Vagina (tissue), 2 donors: ENCODE measurements around the gene PMEL. TPM values are rescaled to one million over a fixed set of nuclear protein-coding genes. Genes with fewer than 3 reads are reported as not detected.
A peak's percentile ranks its signal among the peaks of the same experiment; 100 is the strongest.

Source experiments
- DNase-seq, 2 donors: peaks; one replicate each; pipeline ENCODE4 v3.0.0-alpha.2; 2017; ENCODE audit errors: extremely low spot score in 2 of 2
- H3K27ac ChIP-seq: fragments of 200-600 bp; sonication (generic); one replicate; pipeline ENCODE4 v1.5.1; 2019
- H3K27me3 ChIP-seq: fragments of 200-600 bp; sonication (generic); one replicate; pipeline ENCODE4 v1.5.1; 2019
- H3K36me3 ChIP-seq, 2 donors: fragments of 200-600 bp; sonication (generic); one replicate each; pipeline ENCODE4 v1.5.1; 2017 to 2019
- H3K4me1 ChIP-seq: fragments of 200-600 bp; sonication (generic); one replicate; pipeline ENCODE4 v1.5.1; 2019
- H3K4me3 ChIP-seq, 2 donors: fragments of 200-600 bp; sonication (generic); 1 replicate in 1 of 2; 2 replicates in 1 of 2; pipeline ENCODE4 v1.5.1; 2016 to 2019
- H3K9me3 ChIP-seq: fragments of 200-600 bp; sonication (generic); one replicate; pipeline ENCODE4 v1.5.1; 2019
- POLR2A ChIP-seq, 2 donors: fragments of 450-650 bp; IDR thresholded peaks; one replicate each; pipeline ENCODE4 v1.6.1; 2017; ENCODE audit warnings: antibody characterized with exemption in 2 of 2, mild to moderate bottlenecking in 2 of 2, moderate library complexity in 2 of 2
- POLR2AphosphoS5 ChIP-seq, 2 donors: sonication (generic); formaldehyde crosslinking; IDR thresholded peaks; one replicate each; pipeline ENCODE4 v1.9.0; 2017; ENCODE audit warnings: antibody characterized with exemption in 2 of 2, mild to moderate bottlenecking in 2 of 2, low read depth in 1 of 2; ENCODE audit not compliant: insufficient read depth in 1 of 2
- intact Hi-C: fragments of 100-400 bp; cut with DNase I; formaldehyde crosslinking; loops from one replicate; pipeline ENCODE4 v1.15.1; 2023
- total RNA-seq: library from RNA; depleted of rRNA; stranded (reverse); fragments of >200 nt; gene quantifications from one replicate; pipeline ENCODE4 v1.2.3, GENCODE V29; 2016
- TF ChIP-seq, protein P1 (sequence below), 3 experiments: fragments of 450-650 bp in 2 of 3; fragments of 200-600 bp in 1 of 3; sonication (generic) in 1 of 3; IDR thresholded peaks; one replicate each; pipeline ENCODE4 v1.5.1; 2017 to 2019; ENCODE audit warnings: antibody characterized with exemption in 3 of 3, mild to moderate bottlenecking in 2 of 3, moderate library complexity in 2 of 3

The PMEL gene
- total RNA-seq, 1 donor from 2014 or later = 1.2 TPM

DNA sequence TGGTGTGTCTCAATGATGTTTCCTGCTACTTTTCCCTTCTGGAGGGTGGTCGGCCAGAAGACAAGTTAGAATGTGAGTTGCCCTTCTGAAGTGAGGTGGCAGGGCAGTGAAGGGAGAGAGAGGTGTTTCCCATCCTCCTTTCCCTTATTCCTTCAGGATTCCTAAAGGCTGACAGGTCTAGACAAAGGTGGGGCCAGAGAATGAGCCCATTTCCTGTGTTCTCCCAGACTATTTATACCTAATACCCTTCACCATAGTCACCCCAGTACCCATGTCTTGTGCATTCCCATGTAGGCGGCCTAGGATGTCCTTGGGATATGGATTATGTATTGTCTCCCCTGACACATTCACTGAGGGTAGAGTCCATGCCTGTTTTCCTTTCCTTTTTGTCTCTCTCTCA, 27.9 kb downstream of the PMEL start:
- no peak overlapping the region for H3K27ac ChIP-seq
- no peak overlapping the region for H3K4me3 ChIP-seq
- H3K9me3 ChIP-seq = no peaks in the 10 kb centered on the region
- no peak for TF ChIP-seq POLR2A (IDR thresholded peaks at IDR 0.05)
- TF ChIP-seq, protein P1, sequence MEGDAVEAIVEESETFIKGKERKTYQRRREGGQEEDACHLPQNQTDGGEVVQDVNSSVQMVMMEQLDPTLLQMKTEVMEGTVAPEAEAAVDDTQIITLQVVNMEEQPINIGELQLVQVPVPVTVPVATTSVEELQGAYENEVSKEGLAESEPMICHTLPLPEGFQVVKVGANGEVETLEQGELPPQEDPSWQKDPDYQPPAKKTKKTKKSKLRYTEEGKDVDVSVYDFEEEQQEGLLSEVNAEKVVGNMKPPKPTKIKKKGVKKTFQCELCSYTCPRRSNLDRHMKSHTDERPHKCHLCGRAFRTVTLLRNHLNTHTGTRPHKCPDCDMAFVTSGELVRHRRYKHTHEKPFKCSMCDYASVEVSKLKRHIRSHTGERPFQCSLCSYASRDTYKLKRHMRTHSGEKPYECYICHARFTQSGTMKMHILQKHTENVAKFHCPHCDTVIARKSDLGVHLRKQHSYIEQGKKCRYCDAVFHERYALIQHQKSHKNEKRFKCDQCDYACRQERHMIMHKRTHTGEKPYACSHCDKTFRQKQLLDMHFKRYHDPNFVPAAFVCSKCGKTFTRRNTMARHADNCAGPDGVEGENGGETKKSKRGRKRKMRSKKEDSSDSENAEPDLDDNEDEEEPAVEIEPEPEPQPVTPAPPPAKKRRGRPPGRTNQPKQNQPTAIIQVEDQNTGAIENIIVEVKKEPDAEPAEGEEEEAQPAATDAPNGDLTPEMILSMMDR (IDR thresholded peaks at IDR 0.05) = no peak
- TF ChIP-seq POLR2AphosphoS5 (IDR thresholded peaks at IDR 0.05; ENCODE audit: insufficient read depth in 1 of 2, low read depth in 1 of 2) = no peak
- peaks cover 0 to 20% of the 10 kb centered on the region in 2 donors for H3K36me3 ChIP-seq
- intact Hi-C loops = no loop called here
- H3K4me1 ChIP-seq = peaks cover 45% of the 10 kb centered on the region
- no peak for DNase-seq
- H3K27me3 ChIP-seq = no peaks in the 10 kb centered on the region

DNA sequence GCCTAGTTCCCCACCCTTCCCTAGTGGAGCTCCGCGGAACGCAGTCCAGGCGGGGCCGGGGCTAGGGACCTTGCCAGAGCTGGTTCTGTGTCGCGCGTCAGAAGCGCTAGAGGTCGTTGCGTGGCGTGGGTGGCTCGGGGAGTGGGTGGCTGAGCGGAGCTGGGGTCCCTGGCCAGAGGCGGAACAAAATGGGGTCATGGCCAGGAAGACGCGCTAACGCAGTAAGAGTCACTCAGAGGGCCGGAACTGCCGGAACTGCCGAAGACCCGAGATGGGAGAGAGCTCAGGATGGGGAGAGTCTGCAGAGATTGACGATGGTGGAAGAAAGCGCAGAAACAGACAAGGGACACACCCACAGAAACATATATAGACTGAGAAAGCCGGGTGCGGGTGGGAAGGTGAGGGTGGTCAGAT, 30.1 kb downstream of the PMEL start:
- Histone ChIP-seq H3K36me3 (peaks cover 0 to 8% of the 10 kb centered on the region in 2 donors), H3K9me3 (no peaks in the 10 kb centered on the region), H3K4me3 (peak overlapping the region; percentile 9 to 35), H3K27me3 (no peaks in the 10 kb centered on the region), H3K27ac (peak overlapping the region; percentile 65), H3K4me1 (peaks cover 62% of the 10 kb centered on the region)
- DNase-seq = no peak
- no peak for TF ChIP-seq POLR2A (IDR thresholded peaks at IDR 0.05)
- TF ChIP-seq POLR2AphosphoS5 (IDR thresholded peaks at IDR 0.05; ENCODE audit: insufficient read depth in 1 of 2, low read depth in 1 of 2) = peak in 1 of 2 donors; percentile 51
- intact Hi-C loops = no loop called here

DNA sequence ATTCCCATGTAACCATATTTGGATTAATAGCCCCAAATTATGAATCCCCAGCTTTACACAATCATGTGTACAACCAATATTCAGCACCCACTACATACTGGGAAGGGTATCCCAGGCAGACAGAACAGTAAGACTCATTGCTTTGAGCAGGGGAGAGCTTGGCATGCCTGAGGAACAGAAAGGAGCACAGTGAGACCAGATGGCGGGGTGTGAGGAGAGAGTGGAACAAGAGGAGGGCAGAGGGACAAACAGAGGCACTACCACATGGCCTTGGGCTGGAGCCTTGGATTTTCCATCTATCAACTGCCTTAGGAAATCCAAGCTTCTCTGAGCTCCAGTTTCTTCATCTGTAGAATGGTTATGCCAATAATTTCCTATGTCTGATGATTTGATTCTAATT, 31.1 kb downstream of the PMEL start:
- DNase-seq = no peak
- no peaks in the 10 kb centered on the region for H3K27me3 ChIP-seq
- H3K4me3 ChIP-seq = no peak overlapping the region
- peaks cover 63% of the 10 kb centered on the region for H3K4me1 ChIP-seq
- TF ChIP-seq POLR2AphosphoS5 (IDR thresholded peaks at IDR 0.05; ENCODE audit: insufficient read depth in 1 of 2, low read depth in 1 of 2) (no peak), POLR2A (IDR thresholded peaks at IDR 0.05) (no peak)
- TF ChIP-seq, protein P1 (IDR thresholded peaks at IDR 0.05) = no peak
- peak overlapping the region; percentile 65 for H3K27ac ChIP-seq
- no peaks in the 10 kb centered on the region for H3K9me3 ChIP-seq
- intact Hi-C loops = loop anchor here (5.0 kb wide), 2 partner anchors 107 to 207 kb away; partner anchors contain the start of genes CD63 and DNAJC14
- peaks cover 0 to 4% of the 10 kb centered on the region in 2 donors for H3K36me3 ChIP-seq

DNA sequence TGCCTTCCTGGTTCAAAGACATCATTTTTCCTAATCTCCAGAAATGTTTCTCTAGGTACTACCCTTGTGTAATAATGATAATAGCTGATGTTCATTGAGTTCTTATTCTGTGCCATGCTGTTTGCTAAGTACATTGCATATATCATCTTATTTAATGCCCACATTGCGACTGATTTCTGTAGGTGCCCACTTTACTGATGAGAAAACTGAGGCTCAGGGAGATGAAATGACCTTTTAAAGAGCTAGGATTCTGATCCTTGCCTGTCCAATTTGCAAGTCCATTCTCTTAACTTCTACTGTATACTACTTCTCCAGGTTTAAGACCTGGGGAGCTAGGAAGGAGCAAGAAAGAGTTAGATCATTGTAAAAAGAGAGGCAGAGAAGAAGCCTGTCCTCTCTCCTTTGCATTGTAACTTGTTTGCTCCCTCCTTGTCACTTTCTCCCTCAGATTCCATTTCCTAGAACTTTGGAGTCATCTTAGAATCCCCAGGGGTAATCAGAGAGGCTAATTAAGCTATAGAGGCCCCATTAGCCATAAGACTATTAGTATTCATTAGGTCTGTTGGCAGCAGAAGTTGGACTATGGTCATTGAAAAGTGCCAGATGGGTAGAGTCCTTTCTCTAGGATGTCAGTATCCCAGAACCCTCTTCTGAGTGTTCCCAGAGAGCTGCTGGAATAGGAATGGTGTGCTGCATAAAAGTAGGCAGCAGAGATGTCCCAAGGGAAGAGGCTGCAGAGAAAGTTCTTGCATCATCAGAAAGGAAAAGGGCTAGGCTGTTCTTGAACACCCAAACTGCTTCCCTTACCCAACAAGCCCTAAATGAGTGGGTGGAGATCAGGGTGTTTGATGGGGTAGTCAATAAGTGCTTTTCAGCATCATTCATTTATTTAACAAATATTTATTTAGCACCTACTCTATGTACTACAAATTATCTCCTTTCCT, 31.8 kb downstream of the PMEL start:
- Histone ChIP-seq H3K4me1 (peaks cover 64% of the 10 kb centered on the region), H3K9me3 (no peaks in the 10 kb centered on the region), H3K36me3 (no peaks in the 10 kb centered on the region), H3K27me3 (no peaks in the 10 kb centered on the region), H3K27ac (peak overlapping the region; percentile 94), H3K4me3 (no peak overlapping the region)
- intact Hi-C loops = loop anchor here (5.0 kb wide), 2 partner anchors 107 to 207 kb away; partner anchors contain the start of genes CD63 and DNAJC14
- DNase-seq = no peak
- TF ChIP-seq POLR2AphosphoS5 (IDR thresholded peaks at IDR 0.05; ENCODE audit: insufficient read depth in 1 of 2, low read depth in 1 of 2) (no peak), POLR2A (IDR thresholded peaks at IDR 0.05) (no peak)
- TF ChIP-seq, protein P1 (IDR thresholded peaks at IDR 0.05) = no peak

DNA sequence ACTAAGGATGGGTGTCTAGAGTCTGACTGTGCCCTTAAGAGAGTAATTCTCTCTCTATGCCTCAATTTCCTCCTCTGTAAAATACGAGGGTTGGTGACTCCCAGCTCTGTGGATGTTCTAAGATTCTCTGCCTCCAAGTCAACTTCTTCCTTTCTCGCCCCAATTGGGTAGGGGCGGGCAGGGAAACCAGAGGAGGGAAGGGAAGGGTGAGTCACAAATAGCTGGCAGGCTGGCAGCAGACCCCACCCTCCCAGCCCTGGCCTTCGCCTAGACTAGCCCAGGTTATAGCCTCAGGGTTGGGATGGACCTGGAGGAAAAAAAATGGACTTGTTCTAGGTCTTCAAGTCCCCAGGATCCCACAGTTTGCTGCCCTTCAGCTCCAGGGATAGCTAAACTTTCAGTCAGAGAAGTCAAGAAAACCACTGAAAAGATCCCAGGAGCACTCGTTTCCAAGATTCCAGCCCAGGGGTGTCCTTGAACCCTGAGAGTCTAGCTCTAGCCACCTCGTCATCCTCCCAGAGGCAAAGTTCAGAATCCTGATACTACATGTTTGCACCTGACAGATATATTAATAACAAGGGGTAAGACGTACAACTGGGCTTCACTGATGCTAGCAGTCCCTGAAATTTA, 32.6 kb downstream of the PMEL start:
- intact Hi-C loops = loop anchor here (5.0 kb wide), 2 partner anchors 106 to 206 kb away; partner anchors contain the start of genes CD63 and DNAJC14
- H3K4me3 ChIP-seq = no peak overlapping the region

More for the DNA sequence above, 32.6 kb downstream of the PMEL start:
- peak; percentile 14 to 51 for TF ChIP-seq POLR2AphosphoS5 (IDR thresholded peaks at IDR 0.05; ENCODE audit: insufficient read depth in 1 of 2, low read depth in 1 of 2)
- TF ChIP-seq, protein P1 (IDR thresholded peaks at IDR 0.05) = no peak
- no peaks in the 10 kb centered on the region for H3K9me3 ChIP-seq
- H3K27ac ChIP-seq = peak overlapping the region; percentile 94
- no peak for DNase-seq
- H3K36me3 ChIP-seq = no peaks in the 10 kb centered on the region
- H3K27me3 ChIP-seq = no peaks in the 10 kb centered on the region
- peaks cover 71% of the 10 kb centered on the region for H3K4me1 ChIP-seq
